ENCODE data around the gene ZNF302.
"Not testable (repeated sequence)": the region's sequence is repeated elsewhere in the genome, so short reads cannot be mapped to it uniquely, and the experiment has no call there.

Gene ZNF302

GRCh38 chr19:34677386-34678084 is at the start of gene ZNF302:
TSS of gene ZNF302 (plus strand) at chr19:34677678. CDS start at chr19:34678805, 1,127 bp downstream.
- DNase-seq: peak; percentile 95 to 96

DNA sequence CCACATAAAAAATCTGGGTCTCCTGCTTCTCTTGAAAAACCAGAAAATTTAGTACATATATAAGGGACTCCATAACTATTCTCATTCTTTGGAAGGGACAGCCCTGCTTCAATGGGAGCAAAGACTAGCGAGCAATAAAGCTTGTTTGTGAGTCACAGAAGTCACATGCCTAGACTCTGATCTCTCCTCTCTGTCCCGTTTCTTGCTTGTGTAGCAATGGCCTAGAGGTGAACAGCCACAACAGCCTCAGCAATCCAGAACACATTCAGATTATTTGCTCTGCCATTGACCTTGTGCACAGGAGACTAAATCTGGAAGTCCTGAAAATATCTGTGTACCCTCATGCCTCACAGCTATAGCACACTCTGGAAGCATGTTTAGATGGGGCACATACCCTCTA is 43.7 kb upstream of the ZNF302 start:
- no peak for DNase-seq

DNA sequence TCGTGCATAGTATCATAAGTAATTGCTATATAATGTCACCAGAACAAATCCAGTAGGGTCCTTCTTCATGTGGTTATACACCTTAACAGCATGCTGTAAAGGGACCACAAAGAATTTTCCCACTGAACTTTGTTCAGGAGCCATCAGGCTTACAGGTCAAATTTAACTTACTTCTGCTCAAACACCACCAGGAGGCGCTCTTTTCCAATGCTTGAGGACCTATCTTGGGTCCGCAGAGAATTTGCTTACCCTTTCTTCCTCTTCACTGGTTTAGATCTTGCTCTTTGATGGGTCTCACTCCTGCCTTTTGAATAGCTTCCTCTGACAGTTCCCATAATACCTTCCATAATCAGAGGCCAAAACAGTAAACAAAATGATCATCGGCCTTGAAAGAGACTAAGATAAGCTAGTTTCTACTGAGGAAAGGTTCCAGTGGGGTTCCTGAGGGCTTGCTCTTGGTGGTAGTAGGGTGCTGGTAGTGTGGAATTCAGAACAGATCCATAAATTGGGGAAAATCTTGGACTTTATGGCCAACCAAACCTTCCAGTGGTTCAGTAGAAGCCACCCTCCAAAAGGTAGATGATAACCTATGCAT is 37.9 kb upstream of the ZNF302 start:
- DNase-seq: peak; percentile 70 to 71

GRCh38 chr19:34642241-34642640 is 35.2 kb upstream of the ZNF302 start:
- DNase-seq: no peak

DNA sequence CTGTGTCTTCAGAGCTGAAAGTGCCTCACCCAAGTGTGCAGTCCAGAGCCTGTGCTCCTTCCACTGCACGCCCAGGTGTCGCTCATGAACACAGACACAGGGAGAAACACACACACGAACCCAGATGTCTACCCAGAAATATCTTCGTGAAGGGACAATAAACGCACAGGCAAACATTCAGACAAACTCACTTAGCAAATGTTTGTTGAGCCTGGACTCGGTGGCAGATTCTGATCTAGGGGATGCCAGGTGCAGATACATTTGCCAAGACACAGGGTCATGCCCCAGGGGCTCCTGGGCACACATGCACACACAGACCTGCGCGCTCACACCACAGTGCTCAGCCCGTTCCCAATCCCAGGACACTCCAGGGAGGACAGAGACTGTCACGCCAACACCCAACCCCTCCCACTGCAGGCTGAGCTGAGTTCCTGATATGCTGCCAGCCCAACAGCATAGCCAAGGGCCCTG is 32.5 kb upstream of the ZNF302 start:
- no peak for DNase-seq

- no peak for DNase-seq
Measured at GRCh38 chr19:34645551-34645950, 31.9 kb upstream of the ZNF302 start.

DNA sequence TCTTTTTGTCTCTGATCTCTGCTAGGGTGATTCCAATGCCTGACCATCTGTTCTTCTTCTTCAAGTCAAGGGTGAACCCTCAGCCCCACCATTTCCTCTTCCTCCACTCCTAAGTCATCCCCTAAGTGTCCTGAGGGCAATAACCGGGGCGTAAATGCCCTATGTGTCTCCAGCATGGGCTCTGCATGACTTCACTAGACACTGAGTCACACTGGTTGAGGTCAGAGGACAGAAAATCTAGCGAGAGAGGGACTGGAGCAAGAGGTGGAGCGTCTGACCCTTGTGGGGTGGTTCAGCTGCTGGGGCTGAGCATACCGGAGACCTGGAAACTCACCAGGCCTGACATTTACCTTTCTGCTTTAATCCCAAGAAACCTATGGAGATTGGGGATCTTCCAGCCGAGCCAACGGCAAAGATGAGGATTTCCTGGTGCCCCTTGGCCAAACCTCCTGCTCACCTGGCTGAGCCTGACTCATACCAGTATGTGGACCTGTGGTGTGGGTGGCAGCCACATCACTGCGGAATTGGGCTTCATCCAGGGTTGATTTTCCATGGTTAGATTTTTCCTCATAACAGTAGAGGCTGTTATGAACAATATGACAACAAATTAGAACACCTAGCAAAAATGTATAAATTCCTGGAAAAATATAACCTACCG is 27.5 kb upstream of the ZNF302 start:
- DNase-seq: no peak

DNA sequence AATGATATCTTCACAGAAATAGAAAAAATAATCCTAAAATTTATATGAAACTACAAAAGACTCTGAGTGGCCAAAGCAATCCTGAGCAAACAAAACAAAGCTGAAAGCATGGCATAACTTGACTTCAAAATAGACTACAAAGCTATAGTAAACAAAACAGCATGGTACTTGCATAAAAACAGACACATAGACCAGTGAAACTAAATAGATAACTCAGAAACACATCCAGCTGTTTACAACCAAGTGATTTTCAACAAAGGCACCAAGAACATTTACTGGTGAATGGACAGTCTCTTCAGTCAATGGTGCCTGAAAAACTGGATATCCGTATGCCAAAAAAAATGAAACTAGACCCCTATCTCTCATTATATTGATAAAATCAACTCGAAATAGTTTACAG is 25.7 kb upstream of the ZNF302 start:
- no peak for DNase-seq

- no peak for DNase-seq
Measured at GRCh38 chr19:34654796-34655195, 22.7 kb upstream of the ZNF302 start.

DNA sequence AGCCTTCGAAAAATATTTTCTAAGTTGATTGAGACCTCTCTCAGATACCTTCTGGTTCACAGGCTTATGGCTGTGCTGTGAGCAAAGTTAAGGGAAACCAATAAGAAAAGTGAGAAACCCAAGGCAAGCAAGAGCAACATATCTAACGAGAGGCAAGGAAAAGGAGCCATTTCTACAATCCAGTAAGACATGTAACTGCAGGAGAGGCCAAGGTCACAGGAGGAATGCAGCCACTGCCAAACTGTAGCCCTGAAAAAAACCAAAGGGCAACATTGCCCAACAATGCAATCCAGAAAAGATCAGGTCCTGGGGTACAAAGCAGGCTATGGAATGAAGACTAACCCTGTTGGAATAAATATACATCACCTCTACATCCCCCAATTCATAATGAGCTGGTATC is 21.8 kb upstream of the ZNF302 start:
- no peak for DNase-seq

- DNase-seq: no peak
Measured at GRCh38 chr19:34661357-34661756, 16.1 kb upstream of the ZNF302 start.

DNA sequence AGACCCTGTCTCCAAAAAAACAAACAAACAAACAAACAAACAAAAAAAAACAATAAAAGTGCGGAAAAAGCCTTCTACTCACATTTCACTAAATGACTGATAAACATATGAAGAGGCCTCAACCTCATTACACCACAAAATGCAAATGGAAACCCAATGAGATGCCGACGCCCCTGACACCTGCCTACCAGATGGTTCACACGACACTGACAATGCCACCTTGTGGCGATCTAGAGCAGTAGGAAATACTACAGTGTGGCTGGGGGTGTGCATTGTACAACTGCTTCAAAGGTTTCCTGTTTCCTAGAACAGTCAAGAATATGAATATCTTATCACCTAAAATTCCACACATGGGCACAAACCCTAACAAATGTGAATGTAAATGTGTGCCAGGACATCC is 14.6 kb upstream of the ZNF302 start:
- peak in 1 of 2 experiments; percentile 68 for DNase-seq

DNA sequence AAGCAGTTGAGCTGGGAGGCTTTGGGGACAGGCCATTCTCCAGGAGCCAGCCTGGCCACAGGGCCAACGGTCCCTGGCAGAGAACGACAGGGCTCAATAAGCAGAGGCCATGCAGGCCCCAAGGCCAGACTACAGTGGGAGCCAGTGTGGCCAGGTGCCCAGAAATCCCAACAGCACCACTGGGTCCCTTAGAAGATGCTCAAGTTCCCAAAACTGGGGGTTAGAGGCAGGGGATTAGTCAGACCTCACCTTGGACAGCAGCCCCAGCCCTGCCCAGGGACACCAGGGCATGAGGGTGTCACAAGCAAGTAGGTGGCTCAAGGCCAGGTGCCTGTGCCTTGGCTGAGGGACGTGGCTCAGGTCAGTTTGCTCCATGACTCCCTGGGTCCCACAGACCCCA is 13.3 kb upstream of the ZNF302 start:
- no peak for DNase-seq

DNA sequence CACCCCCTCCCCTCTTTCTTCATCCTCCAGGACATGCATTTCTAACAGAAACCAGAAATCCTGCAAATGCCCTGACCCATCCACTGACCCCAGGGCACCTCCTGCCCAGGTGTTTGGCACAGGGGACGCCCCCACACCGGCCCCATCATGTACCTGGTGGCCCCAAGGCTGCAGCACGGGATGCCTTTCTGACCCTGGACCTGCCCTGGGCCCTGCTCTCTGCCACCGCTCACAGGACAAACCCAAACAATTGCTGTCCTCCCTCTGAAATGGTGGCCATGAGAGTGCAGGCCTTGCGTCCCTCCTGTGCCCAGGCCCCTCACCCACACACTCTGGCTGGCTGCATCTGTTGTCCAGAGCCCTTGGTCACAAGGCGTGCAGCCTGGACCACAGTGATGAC is 12.6 kb upstream of the ZNF302 start:
- no peak for DNase-seq

GRCh38 chr19:34665275-34665674 is 12.2 kb upstream of the ZNF302 start:
- not testable (repeated sequence) for DNase-seq

DNA sequence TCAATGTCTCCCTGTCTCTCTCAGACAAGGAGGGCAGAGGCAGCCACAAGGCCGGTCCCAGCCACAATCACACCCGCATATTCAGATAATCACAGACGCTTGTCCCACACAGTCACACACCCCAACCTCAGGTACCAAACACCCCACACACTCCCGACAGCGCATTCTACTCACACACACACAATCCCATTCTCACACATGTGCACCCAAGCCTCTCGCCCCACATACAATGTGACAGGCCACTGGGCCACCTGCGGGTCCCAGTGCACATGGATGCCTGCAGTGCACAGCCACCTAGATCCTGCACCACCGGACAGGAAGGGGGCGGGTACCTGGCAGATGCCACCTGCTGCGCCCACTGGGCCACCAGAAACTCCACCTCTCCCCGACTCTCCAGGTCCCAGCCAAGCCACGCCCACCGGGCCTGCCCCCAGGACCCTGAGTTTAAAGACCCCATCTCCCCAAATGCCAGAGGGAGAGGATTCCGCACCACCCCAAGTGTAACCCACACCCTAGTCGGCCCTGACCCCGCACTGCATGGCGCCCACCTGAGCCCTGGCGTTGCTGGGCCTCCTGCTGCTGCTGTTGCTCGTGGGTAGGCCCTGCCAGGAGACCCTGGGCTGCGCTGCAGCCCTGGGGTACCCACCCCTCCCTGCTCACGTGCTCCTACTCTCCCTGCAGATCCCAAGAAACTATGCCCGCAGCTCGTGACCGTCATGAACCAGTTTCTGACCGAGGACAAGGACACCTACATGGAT is 11.1 kb upstream of the ZNF302 start:
- DNase-seq: no peak

- no peak for DNase-seq
Measured at GRCh38 chr19:34666958-34667265, 10.6 kb upstream of the ZNF302 start.

DNA sequence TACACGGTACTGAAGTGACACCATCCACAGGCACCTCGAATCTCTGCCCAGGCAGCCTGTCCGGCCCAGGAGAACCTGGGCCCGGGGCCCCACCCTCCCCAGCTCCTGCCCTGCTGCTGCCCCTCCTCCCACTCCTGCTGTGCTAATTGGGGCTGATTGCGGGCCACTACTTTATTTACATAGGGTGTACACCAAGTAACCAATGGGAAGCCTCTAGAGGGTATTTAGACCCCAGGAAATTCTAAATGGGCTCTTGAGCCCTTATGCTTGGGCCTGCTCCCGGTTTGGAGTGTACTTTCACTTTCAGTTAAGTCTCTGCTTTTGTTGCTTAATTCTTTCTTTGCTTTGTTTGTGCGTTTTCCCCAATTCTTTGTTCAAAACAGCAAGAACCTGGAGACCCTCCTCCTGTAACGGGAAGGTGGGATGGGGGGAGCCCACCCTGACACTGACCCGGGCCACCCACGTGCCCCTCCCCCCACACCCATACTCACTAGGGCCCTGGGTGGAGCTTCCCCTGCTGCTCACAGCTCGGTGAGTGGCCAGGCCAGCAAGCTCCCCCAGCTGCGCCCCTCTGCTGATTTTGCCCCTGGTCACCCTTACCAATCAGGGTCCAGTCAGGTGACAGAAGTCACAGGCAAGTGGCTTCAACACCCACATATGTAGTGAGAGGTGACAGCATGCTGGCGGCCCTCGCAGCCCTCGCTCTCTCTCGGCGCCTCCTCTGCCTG is 10.0 kb upstream of the ZNF302 start:
- peak; percentile 43 to 80 for DNase-seq

GRCh38 chr19:34668077-34668689 is 9.3 kb upstream of the ZNF302 start:
- DNase-seq: not testable (repeated sequence)

GRCh38 chr19:34668690-34669089 is 8.8 kb upstream of the ZNF302 start:
- DNase-seq: peak in 1 of 2 experiments; percentile 35

GRCh38 chr19:34669305-34669704 is 8.2 kb upstream of the ZNF302 start:
- DNase-seq: peak in 1 of 2 experiments; percentile 15

GRCh38 chr19:34671972-34672371 is 5.5 kb upstream of the ZNF302 start:
- DNase-seq: no peak
